Neural crest cell (in vitro differentiated cells): ENCODE measurements around the gene EIF4E. TPM values are rescaled to one million over a fixed set of nuclear protein-coding genes. Genes with fewer than 3 reads are reported as not detected.

ENCODE experiments used
- DNase-seq: peaks from one replicate; pipeline ENCODE4 v3.0.0; 2021; ENCODE audit warnings: low read depth, mixed read lengths, low spot score
- H3K27ac Mint-ChIP-seq: one replicate; pipeline ENCODE4 v1.8.0; 2021; ENCODE audit warnings: mild to moderate bottlenecking, mixed read lengths; ENCODE audit not compliant: unreplicated experiment
- H3K27me3 Mint-ChIP-seq: 2 replicates; pipeline ENCODE4 v1.8.0; 2021; ENCODE audit warnings: low read depth, mild to moderate bottlenecking, mixed read lengths
- H3K36me3 Mint-ChIP-seq: 2 replicates; pipeline ENCODE4 v1.8.0; 2021; ENCODE audit warnings: low read depth, mild to moderate bottlenecking, mixed read lengths
- H3K4me1 Mint-ChIP-seq: 2 replicates; pipeline ENCODE4 v1.8.0; 2021; ENCODE audit warnings: mixed read lengths
- H3K4me3 Mint-ChIP-seq: one replicate; pipeline ENCODE4 v1.8.0; 2021; ENCODE audit warnings: mild to moderate bottlenecking, mixed read lengths
- H3K9me3 Mint-ChIP-seq: 2 replicates; pipeline ENCODE4 v1.8.0; 2021; ENCODE audit warnings: mixed read lengths
- CTCF ChIP-seq: fragments of 200-600 bp; sonication (generic); conservative IDR thresholded peaks from 2 replicates; pipeline ENCODE4 v1.5.0; 2021; ENCODE audit warnings: antibody characterized with exemption, mild to moderate bottlenecking
- total RNA-seq: library from RNA; stranded (reverse); gene quantifications from 2 replicates; pipeline ENCODE4 v1.2.1, GENCODE V29; 2021

Gene EIF4E
- total RNA-seq, 1 donor from 2014 or later = 144 TPM

- no peak for DNase-seq
- Mint-ChIP-seq H3K4me1 (peaks cover 30% of the 10 kb centered on the region), H3K27me3 (no peaks in the 10 kb centered on the region), H3K4me3 (no peak overlapping the region), H3K36me3 (peaks cover 23% of the 10 kb centered on the region), H3K27ac (no peak overlapping the region), H3K9me3 (no peaks in the 10 kb centered on the region)
- TF ChIP-seq CTCF = no peak
Observed at GRCh38 chr4:98903963-98904362, 25.0 kb downstream of the EIF4E start.

- Mint-ChIP-seq H3K27me3 (no peaks in the 10 kb centered on the region), H3K36me3 (peaks cover 23% of the 10 kb centered on the region), H3K27ac (no peak overlapping the region), H3K9me3 (no peaks in the 10 kb centered on the region), H3K4me1 (peaks cover 27% of the 10 kb centered on the region), H3K4me3 (no peak overlapping the region)
- DNase-seq = no peak
- TF ChIP-seq CTCF = no peak
Observed at GRCh38 chr4:98903561-98903960, 25.4 kb downstream of the EIF4E start.

GRCh38 chr4:98899277-98899676, 29.7 kb downstream of the EIF4E start:
- Mint-ChIP-seq H3K4me1 (peaks cover 3% of the 10 kb centered on the region), H3K27ac (no peak overlapping the region), H3K36me3 (peaks cover 38% of the 10 kb centered on the region), H3K9me3 (no peaks in the 10 kb centered on the region), H3K4me3 (no peak overlapping the region), H3K27me3 (no peaks in the 10 kb centered on the region)
- TF ChIP-seq CTCF = no peak
- no peak for DNase-seq

- Mint-ChIP-seq H3K27me3 (no peaks in the 10 kb centered on the region), H3K4me3 (no peak overlapping the region), H3K27ac (no peak overlapping the region), H3K9me3 (no peaks in the 10 kb centered on the region), H3K36me3 (peaks cover 45% of the 10 kb centered on the region), H3K4me1 (no peaks in the 10 kb centered on the region)
- TF ChIP-seq CTCF = no peak
- no peak for DNase-seq
Observed at GRCh38 chr4:98891478-98892337, 37.2 kb downstream of the EIF4E start.

GRCh38 chr4:98890702-98891455, 38.1 kb downstream of the EIF4E start:
- Mint-ChIP-seq H3K27me3 (no peaks in the 10 kb centered on the region), H3K36me3 (peaks cover 42% of the 10 kb centered on the region), H3K4me3 (no peak overlapping the region), H3K9me3 (no peaks in the 10 kb centered on the region), H3K4me1 (no peaks in the 10 kb centered on the region), H3K27ac (no peak overlapping the region)
- TF ChIP-seq CTCF = no peak
- no peak for DNase-seq
